SK-N-SH treated with all-trans-retinoic acid at 6 μM for 48 hours (cell line): Measurements from ENCODE around the gene RUSC2.
A peak's percentile ranks its signal among the peaks of the same experiment; 100 is the strongest.
"Not testable (repeated sequence)": the region's sequence is repeated elsewhere in the genome, so short reads cannot be mapped to it uniquely, and the experiment has no call there.

Experiments
- ATAC-seq: fragments of 200-7000 bp; cut with Tn5 transposase; 3 replicates; pipeline ENCODE4 v1.9.1; 2020; ENCODE audit warnings: mild to moderate bottlenecking, moderate library complexity
- ARNTL ChIP-seq: fragments of 450-650 bp; formaldehyde crosslinking; IDR thresholded peaks from 2 replicates; pipeline ENCODE4 v1.5.0; 2020; ENCODE audit warnings: low read depth, mild to moderate bottlenecking, moderate library complexity, borderline replicate concordance
- BACH2 ChIP-seq: fragments of 250-450 bp; sonication (Bioruptor Pico); IDR thresholded peaks from 2 replicates; pipeline ENCODE4 v1.9.0; 2021; ENCODE audit warnings: mild to moderate bottlenecking, borderline replicate concordance
- CREB5 ChIP-seq: fragments of 250-450 bp; sonication (Bioruptor Pico); IDR thresholded peaks from 2 replicates; pipeline ENCODE4 v1.5.1; 2020; ENCODE audit warnings: low read depth, mild to moderate bottlenecking, moderate library complexity
- CSDC2 ChIP-seq: fragments of 250-450 bp; sonication (Bioruptor Pico); IDR thresholded peaks from 2 replicates; pipeline ENCODE4 v1.5.0; 2020; ENCODE audit warnings: mild to moderate bottlenecking, moderate library complexity
- CSRNP3 ChIP-seq: fragments of 250-450 bp; sonication (Bioruptor Pico); IDR thresholded peaks from 2 replicates; pipeline ENCODE4 v1.5.1; 2021; ENCODE audit warnings: mild to moderate bottlenecking, moderate library complexity
- GLIS3 ChIP-seq: fragments of 250-450 bp; sonication (Bioruptor Pico); IDR thresholded peaks from 2 replicates; pipeline ENCODE4 v1.5.0; 2020; ENCODE audit warnings: mild to moderate bottlenecking, moderate library complexity
- ISL1 ChIP-seq: fragments of 250-450 bp; sonication (Bioruptor Pico); IDR thresholded peaks from 2 replicates; pipeline ENCODE4 v2.1.2; 2022; ENCODE audit warnings: mild to moderate bottlenecking, moderate library complexity
- PATZ1 ChIP-seq: fragments of 250-450 bp; sonication (Bioruptor Pico); IDR thresholded peaks from 2 replicates; pipeline ENCODE4 v1.8.0; 2020; ENCODE audit warnings: mild to moderate bottlenecking, moderate library complexity, borderline replicate concordance
- POU6F1 ChIP-seq: fragments of 250-450 bp; sonication (Bioruptor Pico); IDR thresholded peaks from 2 replicates; pipeline ENCODE4 v1.8.0; 2021; ENCODE audit warnings: low read depth, mild to moderate bottlenecking, moderate library complexity, borderline replicate concordance
- PPARA ChIP-seq: fragments of 250-450 bp; sonication (Bioruptor Pico); IDR thresholded peaks from 2 replicates; pipeline ENCODE4 v1.5.0; 2020; ENCODE audit warnings: mild to moderate bottlenecking, borderline replicate concordance
- RARB ChIP-seq: fragments of 250-450 bp; sonication (Bioruptor Pico); IDR thresholded peaks from 2 replicates; pipeline ENCODE4 v1.8.0; 2021; ENCODE audit warnings: mild to moderate bottlenecking, moderate library complexity
- SNAI2 ChIP-seq: fragments of 250-450 bp; sonication (Bioruptor Pico); IDR thresholded peaks from 2 replicates; pipeline ENCODE4 v1.5.0; 2020; ENCODE audit warnings: mild to moderate bottlenecking, moderate library complexity
- TCF4 ChIP-seq: fragments of 250-450 bp; sonication (Bioruptor Pico); IDR thresholded peaks from 2 replicates; pipeline ENCODE4 v1.8.0; 2021; ENCODE audit warnings: mild to moderate bottlenecking, moderate library complexity, borderline replicate concordance
- ZFP3 ChIP-seq: fragments of 250-450 bp; sonication (Bioruptor Pico); IDR thresholded peaks from 2 replicates; pipeline ENCODE4 v1.5.0; 2020; ENCODE audit warnings: mild to moderate bottlenecking, moderate library complexity
- ZFP30 ChIP-seq: fragments of 450-650 bp; formaldehyde crosslinking; IDR thresholded peaks from 2 replicates; pipeline ENCODE4 v1.5.0; 2022; ENCODE audit warnings: mild to moderate bottlenecking, moderate library complexity
- ZNF565 ChIP-seq: fragments of 450-650 bp; formaldehyde crosslinking; conservative IDR thresholded peaks from 2 replicates; pipeline ENCODE4 v1.5.0; 2020; ENCODE audit warnings: low read depth, mild to moderate bottlenecking, moderate library complexity
- ZNF70 ChIP-seq: fragments of 450-650 bp; formaldehyde crosslinking; IDR thresholded peaks from 2 replicates; pipeline ENCODE4 v1.5.0; 2020; ENCODE audit warnings: mild to moderate bottlenecking, moderate library complexity
- ZNF8 ChIP-seq: fragments of 450-650 bp; formaldehyde crosslinking; IDR thresholded peaks from 2 replicates; pipeline ENCODE4 v1.5.0; 2020; ENCODE audit warnings: mild to moderate bottlenecking, moderate library complexity

The RUSC2 gene

GRCh38 chr9:35533398-35533797 lies 43.5 kb downstream of the RUSC2 start:
- no peak for TF ChIP-seq ZNF70 (CRISPR knock-in tag)
- TF ChIP-seq BACH2 (CRISPR knock-in tag): no peak
- TF ChIP-seq ZNF565: no peak
- TF ChIP-seq CSDC2: no peak
- TF ChIP-seq GLIS3: no peak
- no peak for TF ChIP-seq SNAI2 (CRISPR knock-in tag)
- TF ChIP-seq TCF4: no peak
- no peak for TF ChIP-seq CREB5
- no peak for TF ChIP-seq ARNTL (CRISPR knock-in tag)
- ATAC-seq: no peak

- ATAC-seq: not testable (repeated sequence)
Observed at GRCh38 chr9:35534921-35535320, 45.0 kb downstream of the RUSC2 start.

GRCh38 chr9:35537913-35538312 lies 48.0 kb downstream of the RUSC2 start:
- no peak for TF ChIP-seq ZNF70 (CRISPR knock-in tag)
- no peak for TF ChIP-seq ISL1
- no peak for TF ChIP-seq ZNF8
- no peak for TF ChIP-seq CREB5
- no peak for TF ChIP-seq BACH2 (CRISPR knock-in tag)
- TF ChIP-seq PATZ1 (CRISPR knock-in tag): no peak
- TF ChIP-seq SNAI2 (CRISPR knock-in tag): no peak
- no peak for TF ChIP-seq ARNTL (CRISPR knock-in tag)
- no peak for TF ChIP-seq CSRNP3 (CRISPR knock-in tag)
- TF ChIP-seq RARB (CRISPR knock-in tag): no peak
- no peak for TF ChIP-seq ZFP30 (CRISPR knock-in tag)
- TF ChIP-seq CSDC2: no peak
- no peak for TF ChIP-seq ZFP3
- no peak for TF ChIP-seq POU6F1 (CRISPR knock-in tag)
- no peak for TF ChIP-seq TCF4
- TF ChIP-seq GLIS3: no peak
- no peak for TF ChIP-seq ZNF565
- ATAC-seq: no peak

GRCh38 chr9:35538361-35539234 lies 48.7 kb downstream of the RUSC2 start:
- ATAC-seq: peak; percentile 95
- TF ChIP-seq PPARA (CRISPR knock-in tag) (no peak), SNAI2 (CRISPR knock-in tag) (no peak), RARB (CRISPR knock-in tag) (no peak), ARNTL (CRISPR knock-in tag) (no peak), ZNF565 (no peak), ISL1 (0 out of 2 replicates have a peak, but pooled peaks have one; percentile 7)
- TF ChIP-seq, all 23 proteins: peak for 1
